ENCODE data around the gene NRXN3. TPM values are rescaled to one million over a fixed set of nuclear protein-coding genes. Genes with fewer than 3 reads are reported as not detected.

Gene NRXN3
- total RNA-seq, 1 experiment from 2014 or later, result not detected

- Histone ChIP-seq H3K4me1 (ENCODE audit: control insufficient read depth in 1 of 2, insufficient read depth in 2 of 2, low read length in 2 of 2) (no peaks in the 10 kb centered on the region), H3K36me3 (ENCODE audit: control insufficient read depth in 1 of 2, insufficient read depth in 2 of 2, low read length in 2 of 2) (no peaks in the 10 kb centered on the region), H3K9me2 (ENCODE audit: insufficient read depth) (no peaks in the 10 kb centered on the region), H3K27ac (ENCODE audit: low read depth, low read length) (no peak overlapping the region), H3K27me3 (ENCODE audit: insufficient read depth, low read length) (no peaks in the 10 kb centered on the region), H3K4me2 (ENCODE audit: low read length) (no peak overlapping the region), H3K9me3 (ENCODE audit: control insufficient read depth in 1 of 2, insufficient read depth in 1 of 2, low read depth in 1 of 2, low read length in 2 of 2) (peaks cover 0 to 14% of the 10 kb centered on the region in 2 experiments; a peak in 2 of 4 replicates), H3K4me3 (replicated peaks in 1 of 2; ENCODE audit: low read depth in 1 of 2, low read length in 2 of 2) (no peak overlapping the region), H3K79me2 (ENCODE audit: insufficient read depth, low read length) (no peaks in the 10 kb centered on the region), H2AFZ (ENCODE audit: low read depth, low read length, poor library complexity, severe bottlenecking) (no peak overlapping the region), H3K9ac (ENCODE audit: low read length) (no peak overlapping the region), H4K20me1 (ENCODE audit: insufficient read depth) (no peaks in the 10 kb centered on the region)
- BruUV-seq (replicated peaks), result no TSS peak
- no peak for TF ChIP-seq SIN3A (IDR thresholded peaks at IDR 0.05; ENCODE audit: low read depth)
- no peak for TF ChIP-seq ZFX (IDR thresholded peaks at IDR 0.05)
- no peak for TF ChIP-seq EZH2 (IDR thresholded peaks at IDR 0.05)
- TF ChIP-seq ATF3 (IDR thresholded peaks at IDR 0.05), result no peak
- TF ChIP-seq MAX (IDR thresholded peaks at IDR 0.05), result no peak
- no peak for TF ChIP-seq ELF1 (IDR thresholded peaks at IDR 0.05; ENCODE audit: borderline replicate concordance, low read depth)
- TF ChIP-seq SP1 (IDR thresholded peaks at IDR 0.05; ENCODE audit: low read depth), result no peak
- no peak for TF ChIP-seq CTCF (IDR thresholded peaks at IDR 0.05 in 2 of 3, conservative IDR thresholded peaks at IDR 0.05 in 1 of 3; ENCODE audit: borderline replicate concordance in 1 of 3, insufficient read depth in 1 of 3, low read depth in 2 of 3, low read length in 2 of 3)
- TF ChIP-seq CEBPB (IDR thresholded peaks at IDR 0.05; ENCODE audit: low read depth), result no peak
- TF ChIP-seq ZBTB33 (IDR thresholded peaks at IDR 0.05; ENCODE audit: extremely low read depth, insufficient replicate concordance, low read length), result no peak
- no peak for TF ChIP-seq SRF (IDR thresholded peaks at IDR 0.05; ENCODE audit: low read depth)
- no peak for TF ChIP-seq POLR2AphosphoS5 (IDR thresholded peaks at IDR 0.05; ENCODE audit: low read depth, low read length)
- TF ChIP-seq EZH2phosphoT487 (IDR thresholded peaks at IDR 0.05; ENCODE audit: borderline replicate concordance), result no peak
- no peak for TF ChIP-seq FOSL1 (IDR thresholded peaks at IDR 0.05; ENCODE audit: low read depth)
- TF ChIP-seq POLR2A (IDR thresholded peaks at IDR 0.05; ENCODE audit: borderline replicate concordance, extremely low read depth, insufficient read depth, insufficient read length), result no peak
- ChIA-PET CTCF (no interaction called here), POLR2A (no interaction called here), RAD21 (ENCODE audit: low non-redundant PET in 1 of 2, low total read pairs in 2 of 2, uncharacterized antibody in 2 of 2, unreplicated experiment in 2 of 2) (no interaction called here)
- intact Hi-C loops (cut with micrococcal nuclease), result no loop called here
- ATAC-seq, result no peak
- DNase-seq (ENCODE audit: low read depth, low spot score), result no peak
Measured at GRCh38 chr14:79829405-79830166, 1659.4 kb downstream of the NRXN3 start.

Measured in HCT116 (cell line).